Fibroblast of skin of right biceps (primary cell): ENCODE measurements around the gene GRIA1.

Experiments
- DNase-seq: peaks from one replicate; pipeline ENCODE4 v3.0.0-alpha.2; 2013

GRIA1 gene

DNA sequence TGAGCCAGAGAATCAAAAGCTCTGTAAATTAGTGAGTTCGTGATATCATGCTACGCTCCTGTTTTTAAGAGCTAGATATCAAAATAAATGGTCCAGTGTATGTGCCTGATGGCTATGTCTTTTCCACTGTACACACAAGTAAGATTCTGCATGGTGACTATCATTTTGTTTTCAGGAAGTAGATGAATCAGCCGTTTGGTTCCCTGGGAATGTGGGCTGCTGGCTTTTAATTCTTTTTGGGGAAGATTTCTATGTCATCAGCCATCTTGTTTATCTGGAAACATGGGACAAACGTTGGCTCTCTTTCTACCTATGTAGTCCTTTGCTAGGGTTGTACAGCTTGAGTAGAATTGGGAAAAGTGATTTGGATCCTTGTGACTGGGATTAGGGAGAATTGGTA lies 126.7 kb downstream of the GRIA1 start:
- DNase-seq, result peak; percentile 83

GRCh38 chr5:153618307-153618706 lies 127.8 kb downstream of the GRIA1 start:
- DNase-seq, result no peak

DNA sequence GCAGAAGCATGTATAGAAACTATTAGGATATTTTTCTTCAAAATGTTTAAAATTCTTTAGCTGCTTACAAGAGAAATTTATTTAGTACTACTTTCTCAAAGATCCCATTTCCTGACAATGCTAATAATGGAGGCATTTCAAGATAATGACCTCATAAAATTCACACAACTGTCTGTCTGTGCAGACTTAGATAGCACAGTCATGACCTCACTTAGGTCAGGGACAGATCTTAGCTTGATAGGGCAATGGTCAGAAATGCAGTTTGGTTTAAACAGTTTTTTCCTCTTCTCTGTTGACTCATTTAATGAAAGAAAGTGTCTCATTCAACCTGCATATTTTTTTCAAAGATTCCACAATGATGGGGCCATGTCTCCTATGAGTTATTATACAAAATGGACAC lies 128.4 kb downstream of the GRIA1 start:
- peak; percentile 78 for DNase-seq

- DNase-seq, result peak; percentile 69
Measured at GRCh38 chr5:153619771-153620170, 129.3 kb downstream of the GRIA1 start.

DNA sequence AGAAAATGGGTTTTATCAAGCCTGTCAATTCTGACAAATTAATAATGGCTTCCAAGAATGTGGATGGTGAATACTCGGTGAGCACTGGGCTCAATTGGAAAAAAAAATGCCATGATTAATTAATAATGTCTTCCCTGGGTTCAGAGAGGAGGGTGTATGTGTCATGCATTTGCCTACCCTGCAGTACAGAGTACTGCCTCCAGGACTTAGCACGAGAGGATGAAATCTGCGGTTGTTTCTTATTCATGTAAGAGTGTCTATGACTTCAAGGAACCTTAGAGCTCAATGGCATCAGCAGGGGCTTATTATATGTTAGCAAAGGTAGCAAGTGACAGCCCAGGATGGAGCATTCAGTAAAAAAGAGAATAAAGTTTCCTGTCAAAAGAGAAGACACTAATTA lies 132.7 kb downstream of the GRIA1 start:
- peak; percentile 29 for DNase-seq

DNA sequence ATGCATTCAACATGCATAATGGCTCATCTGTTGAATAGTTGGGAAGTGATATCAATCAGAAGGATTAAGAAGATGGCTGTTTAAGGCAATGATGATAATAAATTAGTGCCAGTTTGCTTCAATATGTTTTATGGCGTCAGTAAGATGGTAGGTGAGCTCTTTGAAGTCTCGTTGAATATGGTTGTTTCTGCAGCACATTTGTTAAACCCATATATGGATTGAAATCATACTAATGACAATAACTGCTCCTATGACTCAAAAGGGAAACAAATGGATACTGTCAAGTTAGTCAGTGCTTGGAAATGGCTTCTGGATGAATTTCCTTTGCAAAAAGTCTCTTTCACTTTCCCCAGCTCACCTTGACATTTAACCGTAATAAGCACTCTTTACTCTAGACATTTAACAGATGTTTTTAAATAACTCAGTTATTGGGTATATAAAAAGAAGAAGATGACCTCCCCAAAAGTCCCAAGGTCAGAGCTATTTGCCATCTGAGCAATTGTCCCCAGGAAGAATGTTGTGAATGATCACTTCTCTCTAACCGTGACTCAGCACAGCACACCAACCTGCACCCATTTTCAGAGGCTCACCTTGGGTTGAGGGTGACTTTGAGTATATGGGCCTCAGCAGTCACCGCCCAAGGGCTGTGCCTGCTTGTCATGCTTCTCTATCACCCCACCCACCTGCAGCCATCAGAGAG lies 133.4 kb downstream of the GRIA1 start:
- DNase-seq, result peak; percentile 84

DNA sequence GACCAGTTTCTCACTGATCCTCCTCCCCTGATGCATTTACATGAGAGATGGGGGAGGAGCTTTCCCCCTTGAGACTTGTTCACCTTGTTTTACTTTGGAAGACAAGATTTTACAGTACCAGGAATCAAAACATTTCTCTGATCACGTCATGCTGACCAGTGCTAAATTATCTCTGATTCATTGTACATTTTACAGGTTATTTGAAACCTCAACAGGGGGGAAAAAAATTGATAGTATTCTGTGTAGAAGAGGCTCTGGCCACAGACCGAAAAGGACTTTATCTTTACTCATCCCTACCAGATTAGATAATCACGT lies 133.9 kb downstream of the GRIA1 start:
- peak; percentile 52 for DNase-seq

DNA sequence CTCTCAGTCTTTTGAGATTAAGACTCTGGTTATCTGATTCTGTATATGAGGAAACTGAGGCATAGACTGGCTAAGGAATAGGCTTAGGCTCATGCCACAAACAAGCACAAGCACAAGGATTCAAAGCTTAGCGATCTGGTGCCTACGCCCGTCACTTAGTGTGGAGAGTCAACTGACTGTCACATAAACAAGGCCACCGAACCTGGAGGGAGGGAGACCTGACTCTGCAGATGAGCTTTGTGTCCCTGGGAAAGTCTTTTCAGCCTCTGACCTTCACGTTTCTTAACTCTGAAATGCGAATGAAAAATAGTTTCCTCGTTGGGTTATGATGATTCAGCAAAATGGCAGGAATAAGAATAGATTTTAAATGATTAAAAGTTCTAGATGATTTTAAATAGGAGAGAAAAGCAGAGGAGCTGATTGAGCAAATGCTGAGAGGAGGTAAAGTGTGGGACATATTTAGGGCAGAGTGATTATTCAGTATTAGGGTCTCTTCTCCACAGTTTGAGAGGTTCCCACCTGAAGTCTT lies 135.4 kb downstream of the GRIA1 start:
- no peak for DNase-seq

- DNase-seq, result no peak
Measured at GRCh38 chr5:153626836-153627235, 136.4 kb downstream of the GRIA1 start.

DNA sequence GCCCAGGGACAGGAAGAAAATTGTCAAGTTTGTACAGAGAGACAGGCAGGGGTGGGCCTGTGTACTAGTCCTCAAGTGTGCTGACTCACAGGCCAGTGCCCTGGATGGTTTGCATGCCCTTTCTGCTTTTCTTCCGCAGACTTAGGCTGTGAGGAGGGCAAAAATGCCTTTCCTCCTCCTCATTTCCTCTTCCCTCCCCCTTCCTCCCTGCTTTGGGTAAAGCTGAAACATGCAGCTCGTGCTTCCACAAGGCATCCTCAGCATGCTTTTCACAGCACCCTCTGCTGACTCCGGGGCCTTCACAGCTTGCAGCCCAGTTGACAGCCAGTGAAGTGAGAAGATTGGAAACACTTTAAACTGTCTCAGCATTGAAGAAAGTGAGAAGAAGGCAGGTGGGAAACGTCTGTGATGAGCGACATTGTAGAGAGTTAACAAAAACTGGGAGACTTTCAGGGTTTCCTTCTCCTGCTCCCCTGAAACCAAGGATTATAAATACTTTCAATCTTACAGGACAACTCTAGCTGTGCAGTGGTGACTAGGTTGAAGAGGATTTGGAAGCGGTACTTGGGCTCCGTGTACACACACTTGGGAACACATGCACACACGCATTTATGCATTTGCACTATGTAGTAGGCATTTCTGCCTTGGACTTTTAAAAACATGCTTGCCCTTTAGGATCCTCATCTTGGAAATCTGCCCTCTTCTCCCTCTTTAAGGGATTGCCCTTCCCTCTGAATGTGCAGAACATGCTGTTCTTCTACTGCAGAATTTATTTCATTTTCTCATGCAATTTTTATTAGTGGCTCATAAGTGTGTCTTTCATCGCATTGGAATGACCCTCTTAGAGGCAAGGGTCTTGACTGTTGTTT lies 138.8 kb downstream of the GRIA1 start:
- DNase-seq, result peak; percentile 99

- DNase-seq, result no peak
Measured at GRCh38 chr5:153630546-153630945, 140.1 kb downstream of the GRIA1 start.

DNA sequence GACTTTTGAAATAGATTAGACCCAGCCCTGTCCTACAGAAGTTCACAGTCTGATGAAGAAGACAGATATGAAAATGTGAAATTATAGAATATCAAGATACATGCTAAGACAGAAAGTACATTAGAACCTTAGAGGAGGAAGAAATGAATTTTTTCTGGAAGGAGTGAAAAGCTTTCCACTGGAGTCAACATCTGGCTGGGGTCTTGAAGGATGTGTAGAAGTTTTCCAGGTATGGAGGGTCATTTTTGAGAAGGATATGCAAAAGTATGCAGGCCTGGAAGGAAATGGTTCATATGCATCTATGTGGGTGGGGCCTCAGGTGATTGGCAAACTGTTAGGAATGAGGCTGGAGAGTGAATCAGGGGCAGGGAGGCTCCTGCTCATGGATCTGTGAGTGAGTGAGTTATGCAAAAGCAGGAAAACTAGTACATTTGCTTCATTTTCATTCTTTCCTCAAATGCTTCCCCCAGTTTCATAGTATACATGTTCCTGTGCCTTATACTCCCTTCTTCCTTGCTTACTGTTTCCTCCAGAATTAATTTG lies 142.3 kb downstream of the GRIA1 start:
- DNase-seq, result peak; percentile 56

DNA sequence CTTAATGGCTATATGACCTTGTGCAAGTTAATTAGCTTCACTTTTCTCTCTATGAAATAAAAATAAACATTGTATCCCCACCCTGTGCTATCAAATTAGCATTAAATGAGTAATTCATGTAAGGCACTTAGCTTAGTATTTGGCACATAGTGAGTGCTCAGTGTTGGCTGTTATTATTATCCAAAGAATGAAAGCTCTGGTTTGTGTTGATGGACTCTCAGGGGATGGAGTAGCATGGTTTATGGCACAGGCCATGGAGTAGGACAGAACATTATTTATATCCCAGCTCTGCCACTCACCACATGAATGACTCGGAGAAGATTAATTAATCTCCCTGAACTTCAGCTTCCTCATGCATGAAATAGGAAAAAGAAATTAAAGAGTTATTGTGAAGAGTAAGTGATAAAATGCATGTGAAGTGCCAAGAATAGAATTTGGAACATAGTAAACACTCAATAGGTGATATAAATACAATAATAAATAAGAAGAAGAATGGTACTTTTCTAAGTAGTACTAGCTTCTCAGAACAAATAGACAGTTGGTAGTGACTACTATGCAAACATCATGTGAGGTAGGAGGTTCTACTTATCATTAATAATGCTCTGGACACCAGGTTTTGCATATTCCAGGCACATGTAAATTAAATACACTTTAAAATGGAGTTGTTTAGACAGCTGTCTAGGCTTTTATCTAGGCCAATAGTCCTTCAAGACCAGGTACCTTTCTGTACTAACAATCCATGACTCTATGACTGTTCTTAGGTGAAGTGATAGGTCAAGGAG lies 146.4 kb downstream of the GRIA1 start:
- DNase-seq, result peak; percentile 72

GRCh38 chr5:153640293-153640692 lies 149.8 kb downstream of the GRIA1 start:
- DNase-seq, result no peak

DNA sequence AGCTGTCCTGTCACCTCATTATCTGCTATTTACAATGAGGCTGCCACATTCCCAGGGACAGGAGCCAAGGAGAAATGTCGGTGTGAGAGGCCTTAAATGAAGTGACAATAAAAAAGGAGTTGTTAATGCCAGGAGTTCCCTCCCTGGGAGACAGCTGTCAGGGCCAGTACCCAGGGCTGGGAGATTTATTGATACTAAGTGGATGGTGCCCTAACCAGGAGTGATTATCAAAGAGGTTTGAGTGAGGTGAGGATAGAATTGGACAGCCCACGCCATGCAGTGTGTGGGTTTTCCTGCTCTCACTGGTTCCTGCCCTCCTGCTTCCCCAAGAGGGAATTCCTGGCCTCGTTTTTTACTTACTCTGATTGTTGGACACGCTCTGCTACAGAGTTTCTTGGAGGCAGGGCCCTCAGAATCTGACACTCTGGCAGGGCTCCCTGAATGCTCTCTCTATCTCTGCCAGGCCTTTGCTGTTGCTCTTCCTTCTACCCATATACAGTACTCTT lies 150.8 kb downstream of the GRIA1 start:
- no peak for DNase-seq

DNA sequence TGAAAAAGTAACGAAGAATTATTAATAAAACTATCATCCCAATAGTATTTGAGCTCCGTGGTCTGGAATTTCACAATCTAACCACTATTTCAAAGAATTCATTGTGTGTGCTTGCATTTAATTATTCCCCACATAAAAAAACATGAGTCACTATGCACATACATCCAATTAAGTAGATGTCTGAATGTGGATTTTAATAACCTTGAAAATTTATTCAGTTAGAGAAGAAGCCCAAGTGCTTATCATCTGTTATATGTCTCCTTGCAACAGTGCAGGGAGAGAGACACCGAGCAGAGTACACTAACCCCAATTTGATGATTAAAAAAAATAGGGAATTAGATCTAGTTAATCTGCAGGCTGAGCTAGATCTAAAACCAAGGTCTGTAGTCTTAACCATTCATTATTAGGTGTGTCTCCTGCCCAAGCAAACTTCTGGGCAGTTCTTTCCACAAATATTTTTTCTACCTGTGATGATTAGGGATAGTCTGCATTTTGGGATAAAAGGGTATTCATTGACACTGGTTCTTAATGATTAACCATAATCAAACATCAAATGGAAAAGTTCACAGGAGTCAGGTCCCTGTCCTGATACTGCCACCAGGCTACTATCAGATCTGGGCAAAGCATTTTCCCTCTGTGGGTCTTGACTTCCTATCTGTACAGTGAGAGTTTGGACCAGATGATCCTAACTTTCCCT lies 164.2 kb downstream of the GRIA1 start:
- peak; percentile 77 for DNase-seq

DNA sequence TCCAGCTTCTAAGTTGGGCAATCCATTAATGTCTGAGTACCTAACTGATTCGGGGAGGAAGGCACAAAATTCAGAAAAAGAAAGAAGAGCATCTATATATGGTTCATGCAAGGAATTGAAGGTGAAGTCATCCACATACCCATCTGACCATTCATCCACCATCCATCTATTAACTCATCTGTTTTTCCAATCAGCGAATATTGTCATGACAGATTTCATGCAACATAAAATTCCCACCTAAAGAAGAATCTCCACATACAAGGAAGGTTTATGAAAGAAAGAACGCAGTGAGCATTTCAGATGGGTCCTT lies 164.7 kb downstream of the GRIA1 start:
- DNase-seq, result peak; percentile 52

DNA sequence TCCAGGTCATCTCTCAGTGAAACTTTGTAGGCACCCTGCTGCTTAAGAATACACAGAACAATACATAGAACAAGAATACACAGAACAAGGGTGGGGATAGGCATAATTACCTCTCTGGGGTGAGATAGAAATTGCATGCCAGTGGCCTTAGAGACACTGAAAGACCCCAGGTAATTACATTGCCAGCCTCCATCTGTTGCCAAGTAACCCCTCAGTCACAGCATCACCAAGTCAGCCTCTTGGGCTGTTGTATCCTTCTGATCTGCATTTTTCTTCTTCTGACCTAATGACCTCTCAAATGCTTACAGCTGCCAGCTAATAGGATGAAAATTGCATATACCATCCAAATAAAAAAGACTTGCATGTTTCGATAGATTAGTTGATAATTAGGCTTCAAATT lies 167.7 kb downstream of the GRIA1 start:
- DNase-seq, result no peak

DNA sequence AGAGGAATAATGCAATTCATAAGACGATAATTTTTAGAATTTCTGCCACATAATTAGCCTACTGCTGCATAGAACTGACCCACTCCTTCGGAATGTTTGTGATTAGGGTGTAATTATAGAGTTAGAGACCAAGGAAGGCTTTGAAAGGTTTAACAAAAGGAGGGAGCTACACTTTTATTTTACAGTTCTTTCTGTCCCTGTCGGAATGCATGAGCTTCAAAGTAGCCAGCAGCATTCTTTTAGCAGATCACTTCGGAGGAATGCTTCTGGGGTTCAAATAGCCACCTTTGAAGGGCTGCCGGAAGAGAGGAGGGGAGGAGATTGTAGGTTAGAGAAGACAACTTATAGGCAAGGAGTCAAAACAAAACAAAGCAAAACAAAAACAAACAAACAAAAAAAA lies 168.1 kb downstream of the GRIA1 start:
- peak; percentile 33 for DNase-seq

- peak; percentile 83 for DNase-seq
Measured at GRCh38 chr5:153659039-153659736, 168.7 kb downstream of the GRIA1 start.

DNA sequence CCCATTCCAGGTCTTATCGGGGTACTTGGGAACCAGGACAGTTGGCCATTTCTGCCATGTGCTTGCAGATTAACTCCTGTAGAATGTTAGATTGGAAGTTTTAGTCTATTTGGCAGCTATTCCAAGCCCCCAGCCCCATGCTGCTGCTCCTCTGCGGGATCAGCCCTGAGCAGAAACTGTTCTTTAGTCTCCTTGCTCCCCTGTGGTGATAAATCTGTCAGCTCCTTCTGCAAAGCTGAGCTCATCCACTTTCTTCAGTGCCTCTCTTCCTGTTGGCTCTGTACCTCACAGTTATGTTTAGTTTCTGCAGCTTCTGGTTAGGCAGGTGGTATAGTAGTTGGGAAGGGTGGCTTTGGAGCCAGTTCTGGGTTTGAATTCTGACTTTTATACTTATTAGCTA lies 170.4 kb downstream of the GRIA1 start:
- peak; percentile 22 for DNase-seq

GRCh38 chr5:153661897-153662296 lies 171.4 kb downstream of the GRIA1 start:
- no peak for DNase-seq
